GM18951 (cell line): ENCODE measurements around the gene TPT1.

ENCODE experiments used
- POLR2A ChIP-seq: IDR thresholded peaks from 4 replicates; pipeline ENCODE4 v1.6.1; 2011; ENCODE audit warnings: mild to moderate bottlenecking; ENCODE audit not compliant: insufficient read length, insufficient read depth; ENCODE audit errors: extremely low read depth
- in situ Hi-C: fragments of 300-500 bp; cut with MboI; formaldehyde crosslinking; loops from one replicate; pipeline ENCODE4 v1.12.0; 2022; ENCODE audit warnings: low sequenced_read_pairs, mixed read lengths, inconsistent platforms; ENCODE audit not compliant: unreplicated experiment

Gene TPT1

GRCh38 chr13:45298206-45298505 lies 42.8 kb downstream of the TPT1 start:
- TF ChIP-seq POLR2A, result no peak
- in situ Hi-C loops, result loop anchor here (5.0 kb wide), 1 partner anchor 246 kb away; no protein-coding TSS in a partner anchor

GRCh38 chr13:45297456-45298205 lies 43.4 kb downstream of the TPT1 start:
- in situ Hi-C loops, result loop anchor here (5.0 kb wide), 1 partner anchor 245 kb away; no protein-coding TSS in a partner anchor
- no peak for TF ChIP-seq POLR2A

GRCh38 chr13:45296259-45296658 lies 44.7 kb downstream of the TPT1 start:
- in situ Hi-C loops, result loop anchor here (5.0 kb wide), 1 partner anchor 244 kb away; no protein-coding TSS in a partner anchor
- no peak for TF ChIP-seq POLR2A

- in situ Hi-C loops, result loop anchor here (5.0 kb wide), 1 partner anchor 243 kb away; no protein-coding TSS in a partner anchor
- TF ChIP-seq POLR2A, result no peak
Measured at GRCh38 chr13:45295536-45295935, 45.4 kb downstream of the TPT1 start.

GRCh38 chr13:45292176-45292575 lies 48.8 kb downstream of the TPT1 start:
- in situ Hi-C loops, result no loop called here
- no peak for TF ChIP-seq POLR2A

- TF ChIP-seq POLR2A, result no peak
- in situ Hi-C loops, result no loop called here
Measured at GRCh38 chr13:45289936-45290563, 50.9 kb downstream of the TPT1 start.
